Adipose tissue (tissue), 3 donors: ENCODE measurements around the gene PCSK6. TPM values are rescaled to one million over a fixed set of nuclear protein-coding genes. Genes with fewer than 3 reads are reported as not detected.
"Not testable (repeated sequence)": the region's sequence is repeated elsewhere in the genome, so short reads cannot be mapped to it uniquely, and the experiment has no call there.

Experiments used
- H3K27ac ChIP-seq: one replicate; pipeline ENCODE4 v1.5.1; 2013; ENCODE audit warnings: low read depth, low read length
- WGBS, 3 donors: extraction: QIAGEN DNeasy Blood & Tissue Kit; methylation state at CpG; one replicate each; pipeline ENCODE4 v1.1.7; 2013; 5-methylcytosine and 5-hydroxymethylcytosine counted together
- polyA plus RNA-seq, 3 donors: library from polyadenylated mRNA; stranded (reverse); fragments of 200-250 nt; gene quantifications; one replicate each; pipeline ENCODE4 v1.2.3, GENCODE V29; 2013
- donor health status: healthy with polysubstance abuse.
- donor health status: Bipolar disorder and iron deficiency.
- donor health status: healthy.

The PCSK6 gene
- polyA plus RNA-seq, 3 donors: 1.5 to 13.2 (median 3.4) TPM

GRCh38 chr15:101474233-101474632, 15.3 kb downstream of the PCSK6 start:
- WGBS, 3 donors: 94 to 97% (median 95%) methylated on average over 10 of the region's 10 CpGs
- H3K27ac ChIP-seq: no peak overlapping the region

DNA sequence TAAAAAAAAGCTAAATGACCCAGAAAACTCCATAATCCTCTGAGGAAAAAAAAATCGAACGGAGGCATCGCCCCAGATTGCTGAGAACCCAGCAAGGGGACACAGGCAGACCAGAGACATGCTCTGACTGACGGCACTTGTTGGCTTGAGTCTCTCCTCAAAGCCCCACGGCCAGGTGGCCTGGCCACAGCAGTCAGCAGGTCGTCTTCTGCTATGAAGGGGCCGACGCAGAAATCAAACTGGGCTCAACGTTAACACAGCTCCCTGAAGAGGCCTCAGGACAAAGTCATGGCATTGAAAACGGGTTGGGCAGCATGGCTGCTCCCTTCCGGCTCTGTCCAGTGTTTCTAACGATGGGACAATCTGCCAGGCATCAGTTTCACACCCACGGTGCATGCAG, 17.5 kb downstream of the PCSK6 start:
- 82 to 86% (median 82%) methylated on average over 13 of the region's 13 CpGs for WGBS, 3 donors
- no peak overlapping the region for H3K27ac ChIP-seq

GRCh38 chr15:101470548-101471239, 18.8 kb downstream of the PCSK6 start:
- no peak overlapping the region for H3K27ac ChIP-seq

DNA sequence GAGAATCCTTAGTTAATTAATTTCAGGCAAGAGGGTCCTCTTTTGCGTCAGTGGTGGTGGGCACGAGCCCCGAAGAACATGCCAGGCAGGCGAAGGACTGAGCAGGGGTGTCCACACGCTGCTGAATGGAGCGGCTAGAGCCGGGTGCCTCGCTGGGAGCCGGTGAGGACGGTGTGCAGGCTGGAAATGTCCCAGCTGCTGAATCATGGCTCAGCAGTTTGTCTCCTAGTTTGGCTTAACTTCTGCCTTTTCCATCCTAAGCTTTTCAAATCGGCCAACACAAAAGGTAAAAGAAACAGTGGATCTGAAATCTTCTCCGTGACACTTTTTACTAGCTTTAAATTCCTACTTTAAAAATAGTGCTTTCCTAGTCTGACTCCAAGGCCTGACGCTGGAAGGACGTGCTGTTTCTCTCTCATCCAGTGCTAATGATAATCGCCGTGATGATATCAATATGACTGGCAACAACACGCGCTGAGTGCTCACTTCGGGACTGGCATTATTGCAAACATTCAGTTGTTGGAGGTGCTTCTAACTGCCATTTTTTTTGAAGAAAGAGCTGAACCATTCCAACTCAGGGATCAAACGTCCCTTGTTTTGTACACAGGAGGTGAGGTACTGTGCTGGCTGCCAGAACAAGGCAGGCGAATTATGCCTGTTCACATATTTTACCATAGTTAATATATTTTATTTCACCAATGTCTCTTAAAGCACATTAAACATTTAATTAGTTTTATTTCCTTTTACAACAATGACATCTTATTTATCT, 19.8 kb downstream of the PCSK6 start:
- H3K27ac ChIP-seq: no peak overlapping the region
- WGBS, 3 donors: 71 to 74% (median 72%) methylated on average over 21 of the region's 21 CpGs

More at GRCh38 chr15:101470548-101471239, 18.8 kb downstream of the PCSK6 start:
- 82 to 86% (median 86%) methylated on average over 15 of the region's 15 CpGs for WGBS, 3 donors

GRCh38 chr15:101466188-101466587, 23.3 kb downstream of the PCSK6 start:
- 93 to 94% (median 94%) methylated on average over 9 of the region's 9 CpGs for WGBS, 3 donors
- no peak overlapping the region for H3K27ac ChIP-seq

DNA sequence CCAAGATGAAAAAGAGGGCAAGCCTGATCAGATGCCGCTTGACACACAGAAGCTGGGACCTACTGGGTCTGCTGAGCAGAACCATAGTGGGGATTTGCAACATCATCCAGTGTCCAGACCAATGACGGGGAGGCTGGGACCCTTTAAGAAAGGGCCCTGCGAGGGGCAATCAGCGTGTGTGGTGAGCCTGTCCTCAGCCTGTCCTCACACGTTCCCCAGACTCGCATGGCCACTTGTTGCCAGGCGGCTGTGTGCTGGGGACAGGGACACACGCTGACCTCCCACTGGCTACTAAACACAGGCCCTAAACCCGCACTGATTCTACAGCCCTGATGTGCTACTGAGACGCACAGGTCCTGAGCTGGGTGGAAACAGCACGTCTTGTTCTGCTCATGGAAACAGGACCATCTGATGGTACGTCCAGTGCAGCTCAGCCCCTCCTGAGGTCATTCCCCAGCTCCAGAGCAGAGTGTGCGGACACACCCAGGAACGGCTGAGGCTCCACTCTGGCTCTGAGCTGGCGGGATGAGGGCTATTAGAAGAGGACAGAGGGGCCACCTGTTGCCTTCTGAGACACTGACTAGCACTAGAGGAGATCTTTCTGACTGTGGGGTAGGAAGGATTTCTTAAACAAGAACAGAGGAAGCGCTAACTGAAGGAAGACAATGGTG, 24.4 kb downstream of the PCSK6 start:
- no peak overlapping the region for H3K27ac ChIP-seq
- WGBS, 3 donors: 87 to 89% (median 87%) methylated on average over 16 of the region's 16 CpGs

- WGBS, 3 donors: 80 to 85% (median 84%) methylated on average over 20 of the region's 20 CpGs
- H3K27ac ChIP-seq: no peak overlapping the region
Observed at GRCh38 chr15:101464256-101464998, 25.1 kb downstream of the PCSK6 start.

DNA sequence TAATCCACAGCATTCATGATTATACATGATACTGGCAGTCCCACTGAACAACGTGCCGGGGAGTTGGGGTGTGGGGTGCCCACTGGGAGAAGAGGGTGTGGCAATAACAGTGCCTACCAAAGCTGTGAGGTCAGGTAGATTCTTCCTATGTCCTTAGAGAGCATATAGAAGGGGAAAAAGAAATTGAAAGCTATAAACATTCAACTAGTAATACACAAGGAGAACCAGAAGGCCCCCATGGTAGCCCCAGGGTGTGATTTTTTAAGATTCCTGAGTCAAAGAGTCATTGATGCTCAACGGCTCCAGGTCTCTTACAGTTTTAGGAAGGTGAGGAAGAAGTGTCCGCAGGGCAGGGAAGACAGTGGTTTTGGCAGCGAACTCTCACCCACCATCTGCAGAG, 25.8 kb downstream of the PCSK6 start:
- not testable (repeated sequence) for H3K27ac ChIP-seq
- WGBS, 3 donors: 82 to 94% (median 87%) methylated on average over 4 to 5 of the region's 5 CpGs

- WGBS, 3 donors: 58 to 65% (median 63%) methylated on average over 8 of the region's 8 CpGs
- H3K27ac ChIP-seq: no peak overlapping the region
Observed at GRCh38 chr15:101463270-101463669, 26.2 kb downstream of the PCSK6 start.

- WGBS, 3 donors: 72 to 93% (median 79%) methylated on average over 4 of the region's 4 CpGs
- no peak overlapping the region for H3K27ac ChIP-seq
Observed at GRCh38 chr15:101461097-101461496, 28.4 kb downstream of the PCSK6 start.

- WGBS, 3 donors: 92 to 97% (median 96%) methylated on average over 12 of the region's 12 CpGs
- H3K27ac ChIP-seq: no peak overlapping the region
Observed at GRCh38 chr15:101459579-101460300, 29.8 kb downstream of the PCSK6 start.

DNA sequence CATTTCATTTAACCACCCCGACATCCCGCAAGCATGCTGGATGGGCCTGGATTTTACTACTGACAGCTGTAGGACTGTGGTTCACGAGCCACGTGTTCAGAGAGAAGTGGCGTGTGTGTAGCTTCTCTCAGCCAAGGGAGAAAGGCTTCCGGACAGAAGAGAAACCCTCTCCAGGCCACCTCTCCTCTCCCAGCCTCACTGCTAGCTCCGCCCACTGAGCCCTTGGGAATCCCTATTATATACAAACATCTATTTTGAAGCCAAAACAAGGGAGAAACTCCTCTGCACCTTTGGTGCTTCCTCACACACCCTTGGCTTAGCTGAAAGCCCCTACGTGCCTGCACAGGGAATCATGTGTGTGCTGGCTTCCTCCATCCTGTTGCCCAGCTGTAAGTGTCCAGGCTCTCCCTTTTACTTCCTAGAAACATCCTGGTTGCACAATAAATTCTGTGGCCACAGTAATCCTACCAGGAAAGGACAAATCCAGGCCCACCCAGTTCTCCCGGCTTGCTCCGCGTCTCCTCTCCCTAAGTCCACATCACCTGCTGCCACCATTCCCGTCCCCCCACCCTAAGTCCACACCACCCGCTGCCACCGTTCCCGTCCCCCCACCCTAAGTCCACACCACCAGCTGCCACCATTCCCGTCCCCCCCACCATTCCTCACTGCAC, 30.5 kb downstream of the PCSK6 start:
- H3K27ac ChIP-seq: no peak overlapping the region
- WGBS, 3 donors: 59 to 67% (median 62%) methylated on average over 16 of the region's 16 CpGs

DNA sequence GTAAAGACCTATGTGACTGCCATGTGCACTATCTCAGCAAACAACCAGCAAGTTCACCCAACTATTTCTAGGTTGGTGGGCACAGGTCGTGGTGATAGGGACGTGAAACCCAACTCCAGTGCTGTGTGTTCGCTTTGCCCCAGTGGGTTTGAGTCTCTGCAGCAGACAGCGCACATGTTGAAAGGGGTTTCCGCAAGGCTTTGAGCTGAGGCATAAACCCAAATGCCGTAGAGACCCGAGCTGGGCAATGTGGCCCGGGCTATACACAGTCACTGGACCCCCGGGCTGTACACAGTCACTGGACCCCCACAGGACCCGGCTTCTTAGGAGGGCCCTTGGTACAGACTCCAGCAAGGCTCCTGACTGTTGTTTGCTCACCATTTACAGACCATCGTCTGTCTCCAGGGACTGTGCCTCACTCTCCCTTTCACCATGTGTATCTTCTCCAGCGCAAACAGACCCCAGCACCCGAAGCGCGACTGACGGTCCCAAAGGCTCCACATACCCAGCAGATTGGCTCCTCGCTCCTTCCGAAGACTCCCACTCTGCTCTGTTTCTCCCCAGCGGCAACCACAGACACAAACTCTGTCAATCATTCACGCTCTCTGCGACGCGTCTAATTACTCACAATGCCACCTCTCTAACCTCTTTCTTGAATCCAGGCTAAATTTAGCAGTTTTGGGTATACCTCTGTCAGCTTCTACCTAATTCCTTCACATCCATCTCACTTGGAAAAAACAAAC, 31.2 kb downstream of the PCSK6 start:
- WGBS, 3 donors: 87 to 90% (median 88%) methylated on average over 23 of the region's 23 CpGs

DNA sequence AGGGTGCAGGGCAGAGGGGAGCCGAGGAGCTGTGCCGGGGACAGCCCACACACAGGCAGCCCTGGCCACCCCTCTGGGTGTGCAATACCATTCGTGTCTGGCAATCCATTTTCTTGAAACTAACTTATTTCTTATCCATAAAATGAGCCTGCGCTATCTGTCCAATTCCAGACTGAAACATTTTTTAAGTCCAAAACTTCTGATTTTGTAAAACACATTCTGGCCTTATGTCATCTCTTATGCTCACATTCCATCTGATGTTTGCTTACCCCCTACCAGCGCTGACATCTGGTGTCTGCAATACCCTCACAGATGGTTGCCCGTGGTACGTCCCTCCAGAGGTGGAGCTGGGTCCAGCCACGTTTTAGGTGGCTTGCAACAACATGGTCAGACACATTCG, 31.8 kb downstream of the PCSK6 start:
- no peak overlapping the region for H3K27ac ChIP-seq
- 70 to 83% (median 81%) methylated on average over 9 of the region's 9 CpGs for WGBS, 3 donors

More for the DNA sequence above, 31.2 kb downstream of the PCSK6 start:
- H3K27ac ChIP-seq: no peak overlapping the region

GRCh38 chr15:101456057-101456739, 33.3 kb downstream of the PCSK6 start:
- 65 to 85% (median 68%) methylated on average over 14 of the region's 14 CpGs for WGBS, 3 donors
- H3K27ac ChIP-seq: no peak overlapping the region

- 30 to 69% (median 33%) methylated on average over 11 of the region's 11 CpGs for WGBS, 3 donors
- H3K27ac ChIP-seq: no peak overlapping the region
Observed at GRCh38 chr15:101455291-101456025, 34.0 kb downstream of the PCSK6 start.
